GM23338 (cell line): ENCODE data around the gene SRGAP3. TPM values are rescaled to one million over a fixed set of nuclear protein-coding genes. Genes with fewer than 3 reads are reported as not detected.

Experiments used
- ATAC-seq: fragments of 200-7000 bp; cut with Tn5 transposase; 3 replicates; pipeline ENCODE4 v1.9.1; 2020
- DNase-seq: peaks from one replicate; pipeline ENCODE4 v3.0.0-alpha.2; 2015; ENCODE audit warnings: low spot score
- H2AFZ ChIP-seq: fragments of 200-600 bp; sonication (generic); 2 replicates; pipeline ENCODE4 v1.8.0; 2016; ENCODE audit warnings: antibody characterized with exemption, mild to moderate bottlenecking, moderate library complexity
- H3F3A ChIP-seq: fragments of 200-600 bp; sonication (generic); replicated peaks from 2 replicates; pipeline ENCODE4 v1.8.0; 2017; ENCODE audit warnings: antibody characterized with exemption, mixed run types, low read depth
- H3K27ac ChIP-seq: fragments of 200-600 bp; sonication (generic); 2 replicates; pipeline ENCODE4 v1.6.1; 2016; ENCODE audit warnings: low read depth
- H3K27me3 ChIP-seq: fragments of 200-600 bp; sonication (generic); 2 replicates; pipeline ENCODE4 v1.8.0; 2016; ENCODE audit warnings: mild to moderate bottlenecking, mixed run types, moderate library complexity; ENCODE audit not compliant: insufficient read depth
- H3K36me3 ChIP-seq: fragments of 200-600 bp; sonication (generic); 2 replicates; pipeline ENCODE4 v1.8.0; 2016; ENCODE audit warnings: mild to moderate bottlenecking; ENCODE audit not compliant: insufficient read depth
- H3K4me1 ChIP-seq: fragments of 200-600 bp; sonication (generic); 2 replicates; pipeline ENCODE4 v1.8.0; 2016; ENCODE audit warnings: mild to moderate bottlenecking, moderate library complexity; ENCODE audit not compliant: insufficient read depth
- H3K4me2 ChIP-seq: fragments of 200-600 bp; sonication (generic); 2 replicates; pipeline ENCODE4 v1.7.1; 2017; ENCODE audit warnings: mixed run types
- H3K4me3 ChIP-seq: fragments of 200-600 bp; sonication (generic); 2 replicates; pipeline ENCODE4 v1.6.1; 2016; ENCODE audit warnings: mixed run types
- H3K79me2 ChIP-seq: fragments of 200-600 bp; sonication (generic); replicated peaks from 2 replicates; pipeline ENCODE4 v1.8.0; 2017; ENCODE audit warnings: mild to moderate bottlenecking; ENCODE audit not compliant: insufficient read depth
- H3K9me2 ChIP-seq: fragments of 200-600 bp; sonication (generic); 2 replicates; pipeline ENCODE4 v1.8.0; 2017; ENCODE audit not compliant: insufficient read depth
- H4K20me1 ChIP-seq: fragments of 200-600 bp; sonication (generic); replicated peaks from 2 replicates; pipeline ENCODE4 v1.8.0; 2017; ENCODE audit warnings: mild to moderate bottlenecking; ENCODE audit not compliant: insufficient read depth
- H3K27ac Mint-ChIP-seq: 2 replicates; pipeline ENCODE4 v1.8.0; 2020; ENCODE audit warnings: inconsistent platforms, mild to moderate bottlenecking, moderate library complexity, mixed read lengths
- H3K27me3 Mint-ChIP-seq: 3 replicates; pipeline ENCODE4 v1.8.0; 2022; ENCODE audit warnings: low read depth, mild to moderate bottlenecking, moderate library complexity, mixed read lengths, inconsistent platforms; ENCODE audit not compliant: insufficient read depth, poor library complexity
- H3K36me3 Mint-ChIP-seq: 3 replicates; pipeline ENCODE4 v1.8.0; 2021; ENCODE audit warnings: low read depth, mild to moderate bottlenecking, inconsistent platforms, moderate library complexity, mixed read lengths
- H3K4me1 Mint-ChIP-seq: 3 replicates; pipeline ENCODE4 v1.8.0; 2020; ENCODE audit warnings: mild to moderate bottlenecking, inconsistent platforms, mixed read lengths
- H3K4me3 Mint-ChIP-seq: 3 replicates; pipeline ENCODE4 v1.8.0; 2021; ENCODE audit warnings: moderate library complexity, mild to moderate bottlenecking, inconsistent platforms, mixed read lengths
- H3K9me3 Mint-ChIP-seq: 3 replicates; pipeline ENCODE4 v1.8.0; 2020; ENCODE audit warnings: moderate library complexity, mild to moderate bottlenecking, inconsistent platforms, mixed read lengths
- CREB1 ChIP-seq: fragments of 250-450 bp; sonication (Bioruptor Pico); IDR thresholded peaks from 2 replicates; pipeline ENCODE4 v1.5.0; 2020; ENCODE audit warnings: low read depth, mild to moderate bottlenecking, moderate library complexity
- EZH2phosphoT487 ChIP-seq: fragments of 200-600 bp; sonication (generic); IDR thresholded peaks from one replicate; pipeline ENCODE4 v1.8.1; 2018; ENCODE audit warnings: antibody characterized with exemption; ENCODE audit not compliant: unreplicated experiment
- NANOG ChIP-seq: IDR thresholded peaks from 2 replicates; pipeline ENCODE4 v1.6.1; 2016; ENCODE audit warnings: antibody characterized with exemption, borderline replicate concordance
- POLR2AphosphoS5 ChIP-seq: IDR thresholded peaks from 2 replicates; pipeline ENCODE4 v1.6.1; 2016; ENCODE audit warnings: antibody characterized with exemption, low read depth
- STAT1 ChIP-seq: IDR thresholded peaks from one replicate; pipeline ENCODE4 v1.6.1; 2016; ENCODE audit warnings: antibody characterized with exemption; ENCODE audit not compliant: unreplicated experiment
- polyA plus RNA-seq: library from polyadenylated mRNA; unstranded; fragments of >200 nt; fragmentation: Nextera tagmentation; extraction: Ambion mirVana; gene quantifications from 2 replicates; pipeline ENCODE4 v1.2.1, GENCODE V29; 2016
- total RNA-seq: library from RNA; depleted of rRNA; stranded (reverse); fragments of >200 nt; shearing (Covaris generic); gene quantifications from 2 replicates; pipeline ENCODE4 v1.2.3, GENCODE V29; 2014
- TF ChIP-seq, protein P1 (sequence below): IDR thresholded peaks from 2 replicates; pipeline ENCODE4 v1.6.1; 2016; ENCODE audit warnings: antibody characterized with exemption
- TF ChIP-seq, protein P2 (sequence below), 2 experiments: fragments of 200-600 bp in 1 of 2; sonication (generic) in 1 of 2; conservative IDR thresholded peaks; 2 replicates each; pipeline versions ENCODE4 v1.5.1 to v1.6.1; 2016 to 2017; ENCODE audit warnings: antibody characterized with exemption in 2 of 2, low read depth in 2 of 2, mild to moderate bottlenecking in 2 of 2, moderate library complexity in 1 of 2
- TF ChIP-seq, protein P3 (sequence below): fragments of 250-450 bp; sonication (Bioruptor Pico); IDR thresholded peaks from 2 replicates; pipeline ENCODE4 v1.5.0; 2020; ENCODE audit warnings: mild to moderate bottlenecking, moderate library complexity

Gene SRGAP3
- total and polyA plus RNA-seq, 2 experiments from 2014 or later, result 6.4 to 9.4 TPM

DNA sequence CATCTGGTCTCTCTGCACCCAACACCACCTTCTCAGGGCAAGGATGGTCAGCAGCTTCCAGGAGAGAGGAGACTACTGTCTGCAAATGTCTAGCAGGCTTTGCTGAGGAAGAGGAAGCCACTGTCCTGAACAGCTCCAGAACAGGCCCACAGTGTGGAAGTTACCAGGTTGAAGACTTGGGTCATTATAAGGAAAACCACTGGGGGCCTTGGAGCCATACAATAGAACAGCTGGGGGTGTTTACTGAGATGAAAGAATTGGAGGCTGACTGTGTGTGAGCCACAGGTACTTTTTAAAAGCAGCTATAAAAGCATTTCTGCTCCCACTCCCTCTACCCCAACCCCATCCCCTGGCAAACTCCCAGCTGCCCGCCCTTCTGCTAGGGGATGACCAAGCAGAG, 24.2 kb downstream of the SRGAP3 start (continued):
- TF ChIP-seq, protein P1, sequence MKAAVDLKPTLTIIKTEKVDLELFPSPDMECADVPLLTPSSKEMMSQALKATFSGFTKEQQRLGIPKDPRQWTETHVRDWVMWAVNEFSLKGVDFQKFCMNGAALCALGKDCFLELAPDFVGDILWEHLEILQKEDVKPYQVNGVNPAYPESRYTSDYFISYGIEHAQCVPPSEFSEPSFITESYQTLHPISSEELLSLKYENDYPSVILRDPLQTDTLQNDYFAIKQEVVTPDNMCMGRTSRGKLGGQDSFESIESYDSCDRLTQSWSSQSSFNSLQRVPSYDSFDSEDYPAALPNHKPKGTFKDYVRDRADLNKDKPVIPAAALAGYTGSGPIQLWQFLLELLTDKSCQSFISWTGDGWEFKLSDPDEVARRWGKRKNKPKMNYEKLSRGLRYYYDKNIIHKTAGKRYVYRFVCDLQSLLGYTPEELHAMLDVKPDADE, result no peak
- TF ChIP-seq NANOG (no peak), EZH2phosphoT487 (no peak)
- TF ChIP-seq, protein P2, sequence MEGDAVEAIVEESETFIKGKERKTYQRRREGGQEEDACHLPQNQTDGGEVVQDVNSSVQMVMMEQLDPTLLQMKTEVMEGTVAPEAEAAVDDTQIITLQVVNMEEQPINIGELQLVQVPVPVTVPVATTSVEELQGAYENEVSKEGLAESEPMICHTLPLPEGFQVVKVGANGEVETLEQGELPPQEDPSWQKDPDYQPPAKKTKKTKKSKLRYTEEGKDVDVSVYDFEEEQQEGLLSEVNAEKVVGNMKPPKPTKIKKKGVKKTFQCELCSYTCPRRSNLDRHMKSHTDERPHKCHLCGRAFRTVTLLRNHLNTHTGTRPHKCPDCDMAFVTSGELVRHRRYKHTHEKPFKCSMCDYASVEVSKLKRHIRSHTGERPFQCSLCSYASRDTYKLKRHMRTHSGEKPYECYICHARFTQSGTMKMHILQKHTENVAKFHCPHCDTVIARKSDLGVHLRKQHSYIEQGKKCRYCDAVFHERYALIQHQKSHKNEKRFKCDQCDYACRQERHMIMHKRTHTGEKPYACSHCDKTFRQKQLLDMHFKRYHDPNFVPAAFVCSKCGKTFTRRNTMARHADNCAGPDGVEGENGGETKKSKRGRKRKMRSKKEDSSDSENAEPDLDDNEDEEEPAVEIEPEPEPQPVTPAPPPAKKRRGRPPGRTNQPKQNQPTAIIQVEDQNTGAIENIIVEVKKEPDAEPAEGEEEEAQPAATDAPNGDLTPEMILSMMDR (conservative IDR thresholded peaks at IDR 0.05; ENCODE audit: low read depth in 2 of 2), result no peak

DNA sequence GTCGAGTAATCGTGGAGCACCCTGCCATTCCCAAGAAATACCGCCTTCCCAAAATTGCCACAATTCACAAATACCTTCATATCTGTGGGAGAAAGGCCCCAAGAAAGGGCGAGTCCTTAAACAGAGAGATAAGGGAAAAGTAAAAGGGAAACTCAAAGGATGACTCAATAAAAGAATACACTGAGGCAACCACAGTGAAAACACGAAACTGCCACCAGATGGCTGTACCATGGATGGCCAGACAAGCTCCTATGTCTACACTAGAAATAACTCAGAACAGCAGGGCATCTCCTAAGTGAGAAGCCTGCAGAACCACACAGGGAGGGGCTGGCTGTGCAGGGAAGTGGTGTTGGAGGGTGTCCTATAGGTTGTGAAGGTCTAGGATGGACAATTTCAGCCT, 25.0 kb downstream of the SRGAP3 start:
- Mint-ChIP-seq H3K4me1 (peaks cover 48% of the 10 kb centered on the region), H3K4me3 (no peak overlapping the region), H3K27ac (no peak overlapping the region), H3K36me3 (no peaks in the 10 kb centered on the region; the same call in 2 of the 3 replicates), H3K27me3 (peaks cover 2% of the 10 kb centered on the region), H3K9me3 (no peaks in the 10 kb centered on the region)
- H3F3A ChIP-seq, result no peaks in the 10 kb centered on the region
- H3K79me2 ChIP-seq, result 0 out of 2 replicates have a peak, but pooled peaks cover 4% of the 10 kb centered on the region
- H3K4me1 ChIP-seq, result peaks cover 31% of the 10 kb centered on the region
- ATAC-seq (no peak), DNase-seq (no peak)
- no peak overlapping the region for H2AFZ ChIP-seq
- no peaks in the 10 kb centered on the region for H3K36me3 ChIP-seq
- H3K27ac ChIP-seq, result no peak overlapping the region
- no peak overlapping the region for H3K4me3 ChIP-seq
- no peak for TF ChIP-seq POLR2AphosphoS5
- H4K20me1 ChIP-seq, result no peaks in the 10 kb centered on the region
- H3K9me2 ChIP-seq, result peaks cover 4% of the 10 kb centered on the region; the same call in 1 of the 2 replicates
- H3K27me3 ChIP-seq, result no peaks in the 10 kb centered on the region
- H3K4me2 ChIP-seq, result no peak overlapping the region

DNA sequence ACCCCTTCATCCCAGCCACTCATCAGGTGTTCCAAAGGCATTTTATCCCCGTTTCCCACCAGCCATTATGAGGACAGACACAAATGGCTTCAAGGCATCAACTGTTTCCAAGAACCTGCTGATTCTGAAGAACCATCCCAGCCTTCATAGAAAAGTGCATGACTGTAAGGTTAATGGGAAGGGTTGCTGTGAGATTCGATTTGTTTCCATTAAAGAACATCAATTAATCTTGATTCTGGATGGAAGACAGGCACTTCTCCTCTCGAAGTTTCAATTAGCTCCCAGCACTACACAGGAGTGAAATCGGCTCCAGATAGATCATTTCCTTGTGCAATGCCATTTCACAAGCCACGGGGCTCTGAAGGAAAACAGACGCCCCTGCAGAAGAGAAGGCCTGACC, 25.8 kb downstream of the SRGAP3 start:
- 0 out of 2 replicates have a peak, but pooled peaks cover 4% of the 10 kb centered on the region for H3K79me2 ChIP-seq
- no peak for DNase-seq

More for the DNA sequence above, 25.8 kb downstream of the SRGAP3 start:
- H3K27me3 ChIP-seq, result no peaks in the 10 kb centered on the region
- Mint-ChIP-seq H3K27me3 (peaks cover 2% of the 10 kb centered on the region), H3K9me3 (no peaks in the 10 kb centered on the region), H3K36me3 (no peaks in the 10 kb centered on the region; the same call in 2 of the 3 replicates), H3K4me3 (no peak overlapping the region), H3K4me1 (peaks cover 48% of the 10 kb centered on the region), H3K27ac (no peak overlapping the region)
- H3K36me3 ChIP-seq, result no peaks in the 10 kb centered on the region
- no peak for ATAC-seq
- TF ChIP-seq POLR2AphosphoS5 (no peak), STAT1 (no peak), NANOG (no peak), CREB1 (CRISPR knock-in tag) (no peak)
- TF ChIP-seq, protein P3, sequence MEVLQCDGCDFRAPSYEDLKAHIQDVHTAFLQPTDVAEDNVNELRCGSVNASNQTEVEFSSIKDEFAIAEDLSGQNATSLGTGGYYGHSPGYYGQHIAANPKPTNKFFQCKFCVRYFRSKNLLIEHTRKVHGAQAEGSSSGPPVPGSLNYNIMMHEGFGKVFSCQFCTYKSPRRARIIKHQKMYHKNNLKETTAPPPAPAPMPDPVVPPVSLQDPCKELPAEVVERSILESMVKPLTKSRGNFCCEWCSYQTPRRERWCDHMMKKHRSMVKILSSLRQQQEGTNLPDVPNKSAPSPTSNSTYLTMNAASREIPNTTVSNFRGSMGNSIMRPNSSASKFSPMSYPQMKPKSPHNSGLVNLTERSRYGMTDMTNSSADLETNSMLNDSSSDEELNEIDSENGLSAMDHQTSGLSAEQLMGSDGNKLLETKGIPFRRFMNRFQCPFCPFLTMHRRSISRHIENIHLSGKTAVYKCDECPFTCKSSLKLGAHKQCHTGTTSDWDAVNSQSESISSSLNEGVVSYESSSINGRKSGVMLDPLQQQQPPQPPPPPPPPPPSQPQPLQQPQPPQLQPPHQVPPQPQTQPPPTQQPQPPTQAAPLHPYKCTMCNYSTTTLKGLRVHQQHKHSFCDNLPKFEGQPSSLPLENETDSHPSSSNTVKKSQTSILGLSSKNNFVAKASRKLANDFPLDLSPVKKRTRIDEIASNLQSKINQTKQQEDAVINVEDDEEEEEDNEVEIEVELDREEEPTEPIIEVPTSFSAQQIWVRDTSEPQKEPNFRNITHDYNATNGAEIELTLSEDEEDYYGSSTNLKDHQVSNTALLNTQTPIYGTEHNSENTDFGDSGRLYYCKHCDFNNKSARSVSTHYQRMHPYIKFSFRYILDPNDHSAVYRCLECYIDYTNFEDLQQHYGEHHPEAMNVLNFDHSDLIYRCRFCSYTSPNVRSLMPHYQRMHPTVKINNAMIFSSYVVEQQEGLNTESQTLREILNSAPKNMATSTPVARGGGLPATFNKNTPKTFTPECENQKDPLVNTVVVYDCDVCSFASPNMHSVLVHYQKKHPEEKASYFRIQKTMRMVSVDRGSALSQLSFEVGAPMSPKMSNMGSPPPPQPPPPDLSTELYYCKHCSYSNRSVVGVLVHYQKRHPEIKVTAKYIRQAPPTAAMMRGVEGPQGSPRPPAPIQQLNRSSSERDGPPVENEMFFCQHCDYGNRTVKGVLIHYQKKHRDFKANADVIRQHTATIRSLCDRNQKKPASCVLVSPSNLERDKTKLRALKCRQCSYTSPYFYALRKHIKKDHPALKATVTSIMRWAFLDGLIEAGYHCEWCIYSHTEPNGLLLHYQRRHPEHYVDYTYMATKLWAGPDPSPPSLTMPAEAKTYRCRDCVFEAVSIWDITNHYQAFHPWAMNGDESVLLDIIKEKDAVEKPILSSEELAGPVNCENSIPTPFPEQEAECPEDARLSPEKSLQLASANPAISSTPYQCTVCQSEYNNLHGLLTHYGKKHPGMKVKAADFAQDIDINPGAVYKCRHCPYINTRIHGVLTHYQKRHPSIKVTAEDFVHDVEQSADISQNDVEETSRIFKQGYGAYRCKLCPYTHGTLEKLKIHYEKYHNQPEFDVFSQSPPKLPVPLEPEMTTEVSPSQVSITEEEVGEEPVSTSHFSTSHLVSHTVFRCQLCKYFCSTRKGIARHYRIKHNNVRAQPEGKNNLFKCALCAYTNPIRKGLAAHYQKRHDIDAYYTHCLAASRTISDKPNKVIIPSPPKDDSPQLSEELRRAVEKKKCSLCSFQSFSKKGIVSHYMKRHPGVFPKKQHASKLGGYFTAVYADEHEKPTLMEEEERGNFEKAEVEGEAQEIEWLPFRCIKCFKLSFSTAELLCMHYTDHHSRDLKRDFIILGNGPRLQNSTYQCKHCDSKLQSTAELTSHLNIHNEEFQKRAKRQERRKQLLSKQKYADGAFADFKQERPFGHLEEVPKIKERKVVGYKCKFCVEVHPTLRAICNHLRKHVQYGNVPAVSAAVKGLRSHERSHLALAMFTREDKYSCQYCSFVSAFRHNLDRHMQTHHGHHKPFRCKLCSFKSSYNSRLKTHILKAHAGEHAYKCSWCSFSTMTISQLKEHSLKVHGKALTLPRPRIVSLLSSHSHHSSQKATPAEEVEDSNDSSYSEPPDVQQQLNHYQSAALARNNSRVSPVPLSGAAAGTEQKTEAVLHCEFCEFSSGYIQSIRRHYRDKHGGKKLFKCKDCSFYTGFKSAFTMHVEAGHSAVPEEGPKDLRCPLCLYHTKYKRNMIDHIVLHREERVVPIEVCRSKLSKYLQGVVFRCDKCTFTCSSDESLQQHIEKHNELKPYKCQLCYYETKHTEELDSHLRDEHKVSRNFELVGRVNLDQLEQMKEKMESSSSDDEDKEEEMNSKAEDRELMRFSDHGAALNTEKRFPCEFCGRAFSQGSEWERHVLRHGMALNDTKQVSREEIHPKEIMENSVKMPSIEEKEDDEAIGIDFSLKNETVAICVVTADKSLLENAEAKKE, result no peak
- TF ChIP-seq, protein P2 (conservative IDR thresholded peaks at IDR 0.05; ENCODE audit: low read depth in 2 of 2), result no peak
- no peak overlapping the region for H3K27ac ChIP-seq
- no peak overlapping the region for H2AFZ ChIP-seq
- no peaks in the 10 kb centered on the region for H4K20me1 ChIP-seq
- H3K4me2 ChIP-seq, result no peak overlapping the region
- H3K4me1 ChIP-seq, result peaks cover 31% of the 10 kb centered on the region
- no peaks in the 10 kb centered on the region for H3F3A ChIP-seq
- H3K4me3 ChIP-seq, result no peak overlapping the region
- peaks cover 4% of the 10 kb centered on the region; the same call in 1 of the 2 replicates for H3K9me2 ChIP-seq
